ENCODE measurements around the gene PIK3R2. TPM values are rescaled to one million over a fixed set of nuclear protein-coding genes. Genes with fewer than 3 reads are reported as not detected.

Gene PIK3R2
- total and polyA plus RNA-seq, 2 of the 8 experiments (the other 6 are each of a cell fraction or from before 2014, with no cell fraction given): 21.7 to 57.1 TPM

DNA sequence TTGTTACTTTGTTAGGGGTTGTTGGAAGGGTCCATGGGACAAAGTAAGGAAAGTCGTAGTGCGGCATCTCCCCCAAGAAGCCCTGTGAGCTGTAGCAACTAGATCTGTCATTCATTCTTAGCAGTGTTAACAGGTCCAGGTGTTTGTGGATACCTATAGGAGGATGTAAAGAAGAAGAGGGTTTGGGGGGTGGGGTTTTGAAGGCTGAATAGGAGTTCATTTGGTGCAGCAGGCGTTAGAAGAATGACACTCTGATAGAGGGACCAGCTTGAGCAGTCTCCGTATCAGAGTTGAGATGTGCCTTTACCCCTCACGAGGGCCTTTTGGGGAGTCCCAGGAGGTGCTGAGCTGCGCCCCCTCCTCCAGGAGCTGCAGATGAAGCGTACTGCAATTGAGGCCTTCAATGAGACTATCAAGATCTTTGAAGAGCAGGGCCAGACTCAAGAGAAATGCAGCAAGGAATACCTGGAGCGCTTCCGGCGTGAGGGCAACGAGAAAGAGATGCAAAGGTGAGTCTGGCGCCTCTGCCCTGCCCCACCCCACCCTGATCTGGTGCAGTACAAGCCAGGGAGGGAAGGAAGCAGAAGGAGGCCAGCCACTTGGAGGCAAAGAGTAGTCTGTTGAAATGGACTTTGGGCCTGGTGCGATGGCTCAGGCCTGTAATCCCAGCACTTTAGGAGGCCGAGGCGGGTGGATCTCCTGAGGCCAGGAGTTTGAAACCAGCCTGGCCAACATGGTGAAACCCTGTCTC is 13.0 kb downstream of the PIK3R2 start (continued):
- no peak for TF ChIP-seq RAD21 (IDR thresholded peaks at IDR 0.05 in 1 of 2, conservative IDR thresholded peaks at IDR 0.05 in 1 of 2; ENCODE audit: low read depth in 2 of 2, low read length in 2 of 2)
- TF ChIP-seq KDM1A (IDR thresholded peaks at IDR 0.05; ENCODE audit: borderline replicate concordance, low read length): no peak
- TF ChIP-seq CHD2 (IDR thresholded peaks at IDR 0.05; ENCODE audit: low read length): no peak
- no peak for TF ChIP-seq JUN (IDR thresholded peaks at IDR 0.05; ENCODE audit: low read depth, low read length)
- no peak for TF ChIP-seq CTCF (IDR thresholded peaks at IDR 0.05; ENCODE audit: control extremely low read depth in 1 of 3, insufficient read depth in 1 of 3, low read depth in 1 of 3, low read length in 3 of 3)
- no peak for TF ChIP-seq SP1 (IDR thresholded peaks at IDR 0.05; ENCODE audit: low read depth, low read length)
- TF ChIP-seq SIX5 (IDR thresholded peaks at IDR 0.05; ENCODE audit: low read depth, low read length): no peak
